Stimulated activated CD4-positive, alpha-beta T cell treated with anti-CD3 and anti-CD28 coated beads, Interleukin-15, amount 100 ng/mL, for 48 hours (primary cell): ENCODE results near the gene RASD2.

Experiments
- DNase-seq, 2 donors: peaks; one replicate each; pipeline ENCODE4 v3.0.0-alpha.2; 2020; ENCODE audit warnings: low read depth in 2 of 2

RASD2 gene

DNA sequence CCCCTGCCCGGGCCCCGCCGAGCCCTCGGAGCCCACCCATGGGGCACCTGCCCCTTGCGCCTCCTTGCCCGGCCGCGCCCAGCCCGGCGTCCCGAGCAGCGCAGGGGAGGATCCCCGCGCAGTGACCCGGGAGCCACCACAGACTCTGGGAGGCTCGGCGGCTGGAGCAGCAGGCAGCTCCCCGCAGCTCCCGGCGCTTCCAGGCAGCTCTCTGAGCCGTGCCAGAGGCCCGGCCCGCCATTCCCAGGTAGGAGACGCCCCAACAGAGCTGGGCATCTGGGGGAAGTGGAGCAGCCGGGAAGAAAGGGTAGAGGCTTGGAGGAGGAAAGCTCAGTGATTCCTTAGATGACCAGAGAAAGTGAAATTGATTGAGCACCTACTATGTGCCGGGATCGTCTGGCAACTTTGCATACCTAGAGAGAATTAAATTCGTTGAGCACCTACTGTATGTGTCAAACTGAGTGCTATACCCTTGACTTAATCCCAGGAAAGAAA, 670 bp downstream of the RASD2 start:
- DNase-seq = no peak

DNA sequence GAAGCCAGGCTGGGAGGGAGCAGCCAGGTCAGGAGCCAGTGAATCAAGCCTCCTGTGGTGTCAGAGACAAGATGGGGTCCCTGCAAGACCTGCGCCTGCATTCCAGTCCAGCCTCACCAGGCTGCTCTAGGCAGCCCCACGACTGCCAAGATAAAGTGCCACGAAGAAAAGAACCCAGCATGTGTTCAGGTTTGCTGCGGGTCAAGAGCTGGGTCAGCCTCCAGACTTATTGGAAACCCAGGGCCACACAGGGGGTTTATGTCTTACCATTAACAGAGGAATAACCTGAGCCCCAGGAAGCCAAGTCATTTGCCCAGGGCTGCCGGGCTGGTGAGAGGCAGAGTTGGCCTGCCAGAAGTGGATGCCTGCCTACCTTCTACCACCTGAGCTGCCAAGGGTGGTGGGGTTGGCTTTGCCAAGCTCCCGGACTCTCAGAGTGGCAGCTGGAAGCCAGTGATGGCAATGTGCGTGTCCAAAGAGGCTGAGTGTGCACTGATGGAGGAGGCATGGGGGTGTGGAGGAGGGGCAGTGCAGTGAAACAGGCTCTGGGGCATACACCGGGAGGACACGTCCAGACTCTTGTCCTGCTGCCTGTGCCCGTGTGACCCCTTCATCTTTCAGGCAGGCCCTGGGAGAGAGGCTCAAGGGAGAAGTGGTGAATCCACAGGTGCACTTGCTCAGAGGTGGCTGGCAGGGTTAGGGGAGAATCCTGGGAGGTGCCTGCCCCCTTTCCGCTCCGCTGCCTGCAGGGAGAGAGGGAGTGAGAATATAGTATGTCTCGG, 1.7 kb downstream of the RASD2 start:
- DNase-seq = no peak

DNA sequence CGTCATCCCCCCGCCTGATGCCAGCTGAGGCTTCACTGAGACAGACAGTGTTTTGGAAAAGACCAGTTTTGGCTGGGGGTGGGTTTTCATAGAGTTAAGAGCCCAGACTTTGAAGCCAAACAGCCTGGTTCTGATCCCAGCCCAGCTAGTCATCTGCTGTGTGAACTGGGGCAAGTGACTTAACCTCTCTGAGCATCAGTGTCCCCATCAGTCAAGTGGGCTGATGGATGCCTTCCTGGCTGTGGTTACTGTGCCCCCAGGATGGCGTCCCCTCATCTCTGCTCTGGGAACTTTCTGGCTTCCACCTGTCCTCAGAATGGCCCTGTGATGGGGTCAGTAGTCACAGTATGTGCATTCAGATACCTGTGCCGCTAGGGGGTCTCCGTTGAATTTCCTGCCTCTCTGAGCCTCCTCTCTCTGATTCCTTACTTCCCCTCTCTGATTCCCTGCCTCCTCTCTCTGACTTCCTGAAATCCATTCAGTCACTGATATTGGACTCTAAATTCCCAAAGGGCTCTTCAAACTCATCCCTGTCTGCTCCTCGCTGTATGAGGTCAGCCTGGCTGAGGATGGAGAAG, 2.4 kb downstream of the RASD2 start:
- no peak for DNase-seq

DNA sequence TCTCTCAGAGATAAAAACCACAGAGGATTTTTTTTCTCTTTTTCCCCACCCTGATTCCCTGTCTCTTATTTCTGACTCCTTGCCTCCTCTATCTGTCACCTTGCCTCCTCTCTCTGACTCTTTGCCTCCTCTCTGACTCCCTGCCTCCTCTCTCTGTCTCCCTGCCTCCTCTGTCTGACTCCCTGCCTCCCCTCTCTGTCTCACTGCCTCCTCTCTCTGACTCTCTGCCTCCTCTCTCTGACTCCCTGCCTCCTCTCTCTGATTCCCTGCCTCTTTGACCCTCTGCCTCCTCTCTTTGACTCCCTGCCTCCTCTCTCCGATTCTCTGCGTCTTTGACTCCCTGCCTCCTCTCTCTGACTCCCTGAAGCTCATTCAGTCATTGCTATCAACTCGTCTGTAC, 3.1 kb downstream of the RASD2 start:
- no peak for DNase-seq

DNA sequence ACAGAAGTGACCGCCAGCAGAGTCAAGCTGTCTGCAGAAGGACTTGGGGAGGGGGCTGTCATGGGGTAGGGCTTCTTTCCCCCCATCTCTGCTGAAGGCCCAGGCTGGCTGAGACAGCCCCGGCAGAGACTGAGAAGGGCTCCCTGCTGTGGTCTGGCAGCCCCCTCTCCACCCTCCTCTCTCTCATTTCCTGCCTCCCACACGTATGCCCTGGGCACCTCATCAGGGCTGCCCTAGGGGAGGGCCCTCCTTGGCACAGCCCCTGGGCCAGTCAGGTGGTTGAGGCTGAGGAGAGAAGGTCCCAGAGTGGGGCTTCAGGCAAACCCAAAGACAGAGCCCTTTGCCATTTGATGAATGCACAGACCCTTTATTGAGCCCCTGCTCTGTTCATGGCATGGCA, 3.6 kb downstream of the RASD2 start:
- no peak for DNase-seq

DNA sequence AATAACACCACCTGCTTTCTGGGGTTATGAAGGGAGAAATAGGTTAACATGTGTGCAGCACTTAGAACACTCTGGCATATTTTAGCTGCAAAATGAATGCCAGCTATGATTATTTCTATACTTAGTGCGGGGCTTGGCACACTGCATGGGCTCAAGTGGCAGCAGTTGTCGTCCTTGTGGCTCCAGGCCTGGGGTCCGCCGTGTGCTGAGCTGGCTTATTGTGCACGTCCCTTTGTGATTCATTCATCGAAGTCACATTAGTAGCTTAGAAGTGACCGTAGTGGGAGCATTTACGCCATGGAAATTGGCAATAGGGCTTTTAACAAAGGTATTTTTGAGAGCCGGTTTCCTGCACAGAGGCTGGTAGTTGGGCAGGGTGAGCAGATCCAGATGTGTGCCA, 4.2 kb downstream of the RASD2 start:
- no peak for DNase-seq

DNA sequence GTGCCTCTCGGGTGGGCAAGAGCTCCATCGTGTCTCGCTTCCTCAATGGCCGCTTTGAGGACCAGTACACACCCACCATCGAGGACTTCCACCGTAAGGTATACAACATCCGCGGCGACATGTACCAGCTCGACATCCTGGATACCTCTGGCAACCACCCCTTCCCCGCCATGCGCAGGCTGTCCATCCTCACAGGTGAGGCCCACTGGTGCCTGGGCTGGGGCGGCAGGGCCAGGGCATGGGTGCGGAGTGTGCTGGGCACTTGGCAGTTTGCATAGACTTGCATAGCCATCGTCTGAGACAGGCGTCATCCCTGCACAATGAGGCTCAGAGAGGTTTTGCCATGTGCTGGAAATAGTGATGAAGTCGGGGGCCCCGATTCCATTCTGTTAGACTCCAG, 6.3 kb downstream of the RASD2 start:
- no peak for DNase-seq

DNA sequence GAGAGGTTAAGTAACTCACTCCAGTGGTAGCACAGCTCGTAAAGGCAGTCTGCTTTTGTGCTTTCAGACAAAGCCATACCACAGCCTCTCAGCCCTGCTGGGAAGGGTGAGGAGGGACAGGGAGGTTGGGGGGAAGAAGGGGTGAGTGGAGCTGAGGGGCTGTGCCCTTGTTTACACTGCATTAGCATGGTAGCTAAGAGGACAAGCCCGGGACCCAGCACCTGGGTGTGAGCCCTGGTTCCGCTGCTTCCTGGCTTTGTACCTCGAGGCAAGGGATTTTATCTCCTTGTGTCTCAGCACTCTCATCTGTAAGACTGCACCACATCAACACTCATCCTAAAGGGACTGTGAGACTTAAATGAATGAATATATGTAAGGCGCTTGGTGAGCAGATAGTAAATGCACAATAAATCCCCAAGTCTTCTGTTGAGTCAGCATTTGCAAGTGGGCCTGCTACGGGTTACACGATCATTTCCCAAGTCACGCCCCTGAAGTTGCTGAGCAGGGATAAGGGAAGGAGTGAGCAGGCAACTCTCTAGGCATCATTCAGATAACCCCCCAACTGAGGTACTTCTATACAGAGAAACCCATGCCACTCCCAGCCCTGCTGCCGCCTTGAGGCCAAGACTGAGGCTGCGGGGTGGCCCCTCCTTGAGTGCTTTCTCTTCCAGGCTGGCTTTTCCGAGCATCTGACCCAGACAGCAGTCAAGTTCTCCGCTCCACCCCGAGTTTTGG, 7.5 kb downstream of the RASD2 start:
- DNase-seq = no peak

DNA sequence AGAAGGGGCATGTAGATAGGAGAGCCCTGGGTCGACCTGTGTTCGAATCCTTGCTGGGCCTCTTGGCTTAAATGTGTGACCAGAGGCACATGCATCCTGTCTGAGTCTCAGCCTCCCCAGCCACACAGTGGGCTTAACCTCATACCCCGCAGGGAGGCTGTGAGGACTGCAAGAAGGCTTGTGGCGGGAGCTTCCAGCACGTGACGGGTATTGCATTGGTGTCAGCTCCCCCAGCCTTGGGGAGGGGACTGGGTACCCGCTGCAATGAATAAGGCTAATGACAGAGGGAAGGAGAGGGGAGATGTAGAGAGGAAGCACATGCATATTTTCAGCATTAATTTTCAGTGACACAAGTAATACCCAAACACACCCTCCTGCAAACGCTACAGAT, 8.1 kb downstream of the RASD2 start:
- DNase-seq = no peak

DNA sequence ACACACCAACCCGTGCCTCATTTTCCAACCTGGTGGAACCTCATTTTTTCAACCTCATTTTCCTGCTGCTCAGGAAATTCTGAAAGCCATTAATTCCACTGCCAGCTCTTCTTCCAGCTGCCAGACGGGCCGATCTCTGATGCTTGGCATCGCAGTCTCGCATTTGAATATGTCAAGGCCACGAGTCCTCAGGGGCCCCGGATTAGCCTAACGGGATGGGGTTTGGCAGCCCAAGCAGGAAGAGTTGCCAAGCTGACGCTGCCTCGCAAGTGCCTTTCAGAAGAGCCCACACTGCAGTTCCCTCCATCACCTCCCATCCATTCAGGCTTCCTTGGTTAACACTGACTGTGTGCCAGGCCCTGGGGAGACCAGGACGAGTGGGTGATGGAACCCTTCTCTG, 8.7 kb downstream of the RASD2 start:
- no peak for DNase-seq

DNA sequence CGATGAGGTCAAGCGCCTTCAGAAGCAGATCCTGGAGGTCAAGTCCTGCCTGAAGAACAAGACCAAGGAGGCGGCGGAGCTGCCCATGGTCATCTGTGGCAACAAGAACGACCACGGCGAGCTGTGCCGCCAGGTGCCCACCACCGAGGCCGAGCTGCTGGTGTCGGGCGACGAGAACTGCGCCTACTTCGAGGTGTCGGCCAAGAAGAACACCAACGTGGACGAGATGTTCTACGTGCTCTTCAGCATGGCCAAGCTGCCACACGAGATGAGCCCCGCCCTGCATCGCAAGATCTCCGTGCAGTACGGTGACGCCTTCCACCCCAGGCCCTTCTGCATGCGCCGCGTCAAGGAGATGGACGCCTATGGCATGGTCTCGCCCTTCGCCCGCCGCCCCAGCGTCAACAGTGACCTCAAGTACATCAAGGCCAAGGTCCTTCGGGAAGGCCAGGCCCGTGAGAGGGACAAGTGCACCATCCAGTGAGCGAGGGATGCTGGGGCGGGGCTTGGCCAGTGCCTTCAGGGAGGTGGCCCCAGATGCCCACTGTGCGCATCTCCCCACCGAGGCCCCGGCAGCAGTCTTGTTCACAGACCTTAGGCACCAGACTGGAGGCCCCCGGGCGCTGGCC, 11.0 kb downstream of the RASD2 start:
- no peak for DNase-seq

DNA sequence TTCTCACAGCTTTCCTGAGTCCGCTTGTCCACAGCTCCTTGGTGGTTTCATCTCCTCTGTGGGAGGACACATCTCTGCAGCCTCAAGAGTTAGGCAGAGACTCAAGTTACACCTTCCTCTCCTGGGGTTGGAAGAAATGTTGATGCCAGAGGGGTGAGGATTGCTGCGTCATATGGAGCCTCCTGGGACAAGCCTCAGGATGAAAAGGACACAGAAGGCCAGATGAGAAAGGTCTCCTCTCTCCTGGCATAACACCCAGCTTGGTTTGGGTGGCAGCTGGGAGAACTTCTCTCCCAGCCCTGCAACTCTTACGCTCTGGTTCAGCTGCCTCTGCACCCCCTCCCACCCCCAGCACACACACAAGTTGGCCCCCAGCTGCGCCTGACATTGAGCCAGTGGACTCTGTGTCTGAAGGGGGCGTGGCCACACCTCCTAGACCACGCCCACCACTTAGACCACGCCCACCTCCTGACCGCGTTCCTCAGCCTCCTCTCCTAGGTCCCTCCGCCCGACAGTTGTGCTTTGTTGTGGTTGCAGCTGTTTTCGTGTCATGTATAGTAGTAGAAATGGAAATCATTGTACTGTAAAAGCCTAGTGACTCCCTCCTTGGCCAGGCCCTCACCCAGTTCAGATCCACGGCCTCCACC, 11.7 kb downstream of the RASD2 start:
- DNase-seq = peak; percentile 81

DNA sequence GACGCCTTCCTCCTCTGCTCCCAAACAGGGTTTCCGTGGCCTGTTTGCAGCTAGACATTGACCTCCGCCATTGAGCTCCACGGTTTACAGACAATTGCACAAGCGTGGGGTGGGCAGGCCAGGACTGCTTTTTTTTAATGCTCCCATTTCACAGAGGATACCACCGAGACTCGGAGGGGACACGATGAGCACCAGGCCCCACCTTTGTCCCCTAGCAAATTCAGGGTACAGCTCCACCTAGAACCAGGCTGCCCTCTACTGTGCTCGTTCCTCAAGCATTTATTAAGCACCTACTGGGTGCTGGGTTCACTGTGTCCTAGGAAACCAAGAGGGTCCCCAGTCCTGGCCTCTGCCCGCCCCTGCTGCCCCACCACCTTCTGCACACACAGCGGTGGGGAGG, 12.2 kb downstream of the RASD2 start:
- DNase-seq = no peak

DNA sequence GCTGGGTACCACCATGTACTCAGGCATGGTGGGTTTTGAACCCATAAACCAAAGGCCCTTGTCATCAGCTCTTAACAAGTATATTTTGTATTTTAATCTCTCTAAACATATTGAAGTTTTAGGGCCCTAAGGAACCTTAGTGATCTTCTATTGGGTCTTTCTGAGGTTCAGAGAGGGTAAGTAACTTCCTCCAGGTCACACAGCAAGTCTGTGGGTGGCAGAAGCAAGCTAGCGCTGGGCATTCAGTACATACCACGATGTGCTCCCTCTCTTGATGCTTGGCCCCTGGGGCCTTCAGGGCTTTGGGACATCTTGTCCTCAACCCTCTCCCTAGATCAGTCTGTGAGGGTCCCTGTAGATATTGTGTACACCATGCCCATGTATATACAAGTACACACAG, 12.7 kb downstream of the RASD2 start:
- DNase-seq = no peak

DNA sequence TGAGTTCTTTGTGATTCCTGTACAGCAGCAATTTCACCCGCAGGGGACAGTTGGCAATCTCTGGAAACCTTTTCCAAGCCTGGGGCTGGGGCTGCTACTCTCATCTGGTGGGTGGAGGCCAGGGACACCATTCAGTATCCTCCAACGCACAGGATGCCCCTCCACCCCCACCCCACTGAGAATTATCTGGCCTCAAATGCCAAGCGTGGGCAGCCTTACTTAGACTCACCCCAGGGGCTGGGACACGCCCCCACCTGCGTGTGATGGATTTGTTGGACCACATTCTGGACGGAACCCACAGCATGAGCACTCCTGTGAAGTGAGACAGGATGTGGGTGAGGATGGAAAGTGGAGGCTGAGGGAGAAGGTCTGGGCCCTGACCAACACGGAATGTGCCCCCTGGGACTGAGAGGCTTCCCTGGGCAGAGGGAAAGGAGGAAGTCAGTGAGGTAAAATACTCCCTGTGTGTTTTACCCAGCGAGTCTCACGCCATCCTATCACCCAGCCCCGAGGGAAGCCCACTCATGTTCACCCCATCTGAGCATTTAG, 13.7 kb downstream of the RASD2 start:
- DNase-seq = no peak

DNA sequence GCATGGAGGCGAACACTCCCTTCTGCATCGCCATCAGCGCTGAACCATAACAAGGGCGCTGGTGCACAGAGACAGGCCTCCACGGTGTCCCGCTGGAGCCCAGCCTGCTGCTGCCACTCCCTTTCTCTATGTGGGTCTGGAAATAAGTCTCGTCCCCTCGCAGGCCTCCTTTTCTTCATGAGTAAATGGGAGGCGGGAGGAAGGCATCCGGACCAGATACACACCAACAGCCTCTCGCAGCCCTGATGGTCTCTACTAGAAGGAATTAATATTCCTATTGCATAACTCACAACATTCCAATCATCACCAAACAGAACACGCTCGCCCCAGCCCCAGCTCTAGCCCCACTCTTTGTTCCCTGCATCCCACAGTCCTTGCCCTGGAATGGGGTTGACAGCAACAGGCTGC, 14.9 kb downstream of the RASD2 start:
- DNase-seq = no peak

DNA sequence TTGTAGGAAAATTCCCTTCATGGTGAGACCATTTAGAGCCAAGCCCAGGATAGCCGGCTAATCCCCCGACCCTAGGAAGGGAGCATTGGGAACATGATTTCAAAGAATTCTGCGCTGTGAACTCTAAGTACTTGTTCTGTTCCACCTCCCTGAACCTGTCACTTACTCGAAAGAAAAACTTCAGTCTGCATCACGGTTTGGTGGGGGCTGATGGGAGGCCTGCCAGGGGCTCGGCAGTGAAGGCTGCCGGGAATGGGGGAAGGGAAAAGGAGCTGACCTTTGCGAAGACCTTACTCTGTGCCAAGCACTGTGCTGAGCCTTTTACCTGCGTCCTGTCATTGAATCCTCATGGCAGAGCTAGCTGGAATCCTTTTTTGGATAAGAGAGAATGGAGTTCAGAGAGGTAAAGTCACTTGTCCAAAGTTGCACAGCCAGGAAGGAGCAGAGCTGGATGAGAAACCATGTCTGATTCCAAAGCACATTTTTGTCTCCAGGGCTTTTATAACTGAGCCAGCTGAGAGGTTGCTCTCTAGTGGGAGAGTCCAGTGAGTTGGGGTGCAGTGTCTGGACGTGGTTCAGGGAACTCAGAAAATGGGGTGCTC, 15.4 kb downstream of the RASD2 start:
- DNase-seq = no peak

DNA sequence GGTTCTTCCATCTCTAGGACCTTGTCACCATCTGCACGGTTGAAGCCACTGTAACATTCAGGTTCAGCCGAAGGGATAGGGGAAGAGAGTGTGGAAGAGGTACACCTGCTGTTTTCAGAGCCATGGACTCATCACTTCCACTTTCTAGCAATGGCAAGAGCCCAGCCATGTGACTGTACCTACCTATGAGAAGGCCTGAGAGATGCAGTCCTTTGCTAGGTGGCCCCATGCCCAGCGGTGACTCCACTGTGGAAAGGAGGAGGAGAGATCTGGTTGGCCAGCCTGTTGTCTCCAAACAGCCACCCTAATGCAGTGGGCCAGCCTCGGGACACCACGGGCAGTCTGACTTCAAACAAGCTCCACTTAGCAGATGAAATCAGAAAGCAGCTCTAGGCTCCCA, 16.0 kb downstream of the RASD2 start:
- DNase-seq = no peak

DNA sequence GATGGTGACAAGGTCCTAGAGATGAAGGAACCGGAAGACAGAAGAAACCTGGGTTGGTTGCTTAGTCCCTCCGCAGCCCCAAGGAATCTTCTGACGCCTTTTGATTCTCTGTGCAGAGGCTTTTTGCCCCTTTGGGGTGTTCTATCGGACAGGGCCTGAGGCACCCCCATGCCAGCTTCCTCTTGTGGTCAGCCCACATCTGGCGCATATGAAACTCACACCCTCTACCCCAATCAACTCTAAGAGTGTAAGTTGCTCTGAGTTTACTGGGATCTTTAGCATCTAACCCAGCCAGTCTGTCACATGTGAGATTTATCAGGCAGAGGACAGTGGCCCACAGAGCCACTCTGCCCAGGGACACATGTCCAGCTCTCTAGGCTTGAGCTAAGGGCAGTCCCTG, 17.4 kb downstream of the RASD2 start:
- no peak for DNase-seq

DNA sequence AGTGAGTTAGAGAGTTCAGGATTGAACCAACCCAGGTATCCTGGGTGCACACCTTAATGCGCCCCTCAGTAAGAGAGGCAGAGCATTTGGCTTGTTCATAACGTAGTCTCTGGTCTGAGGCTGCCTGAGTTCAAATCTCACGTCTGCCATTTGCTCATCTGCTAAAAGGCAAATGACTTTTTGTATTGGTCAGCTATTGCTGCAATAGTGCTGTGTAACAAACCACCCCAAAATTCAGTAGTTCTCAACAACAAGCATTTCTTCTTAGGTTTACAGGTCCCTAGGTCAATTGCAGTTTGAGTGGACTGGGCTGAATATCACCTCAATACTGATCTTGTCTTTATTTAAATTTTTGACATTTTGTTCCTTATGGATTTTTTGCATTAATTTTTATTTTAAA, 18.1 kb downstream of the RASD2 start:
- DNase-seq = no peak

DNA sequence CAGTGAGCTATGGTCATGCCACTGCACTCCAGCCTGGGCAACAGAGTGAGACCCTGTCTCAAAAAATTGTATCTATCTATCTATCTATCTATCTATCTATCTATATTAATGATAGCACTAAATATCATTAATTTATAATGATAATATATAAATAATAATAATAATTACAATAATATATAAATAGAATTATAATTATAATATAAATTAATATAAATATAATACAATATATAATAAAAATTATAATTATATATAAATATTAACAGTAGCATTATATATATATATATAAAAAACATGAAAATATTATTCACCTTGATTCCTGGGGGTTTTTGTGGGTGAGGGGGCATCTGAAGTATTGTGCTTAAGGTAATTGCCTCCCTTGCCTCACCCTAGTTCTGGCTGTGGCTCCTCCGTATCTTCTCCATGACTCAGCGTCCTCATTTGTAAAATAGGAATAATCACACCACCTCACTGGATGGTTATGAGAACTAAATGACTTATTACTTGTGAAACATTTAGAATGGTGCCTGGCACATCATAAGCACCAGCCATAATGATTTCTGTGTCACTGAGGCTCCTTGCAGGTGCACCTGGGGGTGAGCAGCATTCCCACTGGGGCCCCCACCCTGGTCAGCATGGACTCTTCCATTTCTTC, 18.8 kb downstream of the RASD2 start:
- DNase-seq = no peak
